ENCODE results near the gene ACADS. TPM values are rescaled to one million over a fixed set of nuclear protein-coding genes. Genes with fewer than 3 reads are reported as not detected.

Gene ACADS
- total RNA-seq, 1 donor from 2014 or later: 93.8 TPM

DNA sequence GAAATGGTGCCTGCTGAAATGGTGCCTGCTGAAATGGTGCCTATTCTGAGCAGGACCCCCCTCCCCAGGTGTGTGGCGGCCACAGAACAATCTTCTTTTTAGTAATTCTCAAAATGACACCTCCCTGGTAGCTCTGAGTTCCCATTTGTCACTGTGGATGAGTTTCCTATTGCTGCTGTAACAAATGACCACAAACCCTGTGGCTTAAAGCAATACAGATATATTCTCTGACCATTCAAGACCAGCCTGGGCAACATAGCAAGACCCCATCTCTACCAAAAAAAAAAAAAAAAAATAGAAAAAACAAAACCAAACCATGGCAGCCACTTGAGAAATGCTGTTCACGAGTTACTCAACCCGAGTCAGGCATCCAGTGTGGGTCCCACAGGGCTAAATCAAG, 7.9 kb downstream of the ACADS start:
- no peak for DNase-seq
- Histone ChIP-seq H3K4me3 (no peak overlapping the region), H3K27ac (replicated peaks) (no peak overlapping the region), H3K4me1 (no peaks in the 10 kb centered on the region), H3K27me3 (ENCODE audit: low read depth) (no peaks in the 10 kb centered on the region), H3K36me3 (peaks cover 39% of the 10 kb centered on the region), H3K9me3 (replicated peaks) (no peaks in the 10 kb centered on the region)
- intact Hi-C loops (cut with micrococcal nuclease): no loop called here
- TF ChIP-seq CTCF (IDR thresholded peaks at IDR 0.05; ENCODE audit: borderline replicate concordance): no peak

- intact Hi-C loops (cut with micrococcal nuclease): no loop called here
These were observed 8.6 kb downstream of the ACADS start for GRCh38 chr12:120734210-120734609.

GRCh38 chr12:120735181-120735580, 9.6 kb downstream of the ACADS start:
- H3K4me1 ChIP-seq: no peaks in the 10 kb centered on the region
- H3K27ac ChIP-seq (replicated peaks): no peak overlapping the region
- H3K4me3 ChIP-seq: no peak overlapping the region
- intact Hi-C loops (cut with micrococcal nuclease): no loop called here
- TF ChIP-seq CTCF (IDR thresholded peaks at IDR 0.05; ENCODE audit: borderline replicate concordance): no peak
- no peaks in the 10 kb centered on the region for H3K9me3 ChIP-seq (replicated peaks)
- peaks cover 37% of the 10 kb centered on the region for H3K36me3 ChIP-seq
- DNase-seq: no peak
- H3K27me3 ChIP-seq (ENCODE audit: low read depth): no peaks in the 10 kb centered on the region

More at GRCh38 chr12:120734210-120734609, 8.6 kb downstream of the ACADS start:
- H3K4me3 ChIP-seq: no peak overlapping the region
- H3K9me3 ChIP-seq (replicated peaks): no peaks in the 10 kb centered on the region
- no peaks in the 10 kb centered on the region for H3K27me3 ChIP-seq (ENCODE audit: low read depth)
- peaks cover 39% of the 10 kb centered on the region for H3K36me3 ChIP-seq
- no peak for DNase-seq
- no peak overlapping the region for H3K27ac ChIP-seq (replicated peaks)
- H3K4me1 ChIP-seq: no peaks in the 10 kb centered on the region
- no peak for TF ChIP-seq CTCF (IDR thresholded peaks at IDR 0.05; ENCODE audit: borderline replicate concordance)

- intact Hi-C loops (cut with micrococcal nuclease): loop anchor here (2.0 kb wide), 1 partner anchor 66 kb away; no protein-coding TSS in a partner anchor
These were observed 11.0 kb downstream of the ACADS start for GRCh38 chr12:120736404-120737331.

More at GRCh38 chr12:120736404-120737331, 11.0 kb downstream of the ACADS start:
- Histone ChIP-seq H3K27ac (replicated peaks) (no peak overlapping the region), H3K27me3 (ENCODE audit: low read depth) (no peaks in the 10 kb centered on the region), H3K36me3 (peaks cover 26% of the 10 kb centered on the region), H3K4me3 (no peak overlapping the region), H3K9me3 (replicated peaks) (no peaks in the 10 kb centered on the region), H3K4me1 (no peaks in the 10 kb centered on the region)
- no peak for TF ChIP-seq CTCF (IDR thresholded peaks at IDR 0.05; ENCODE audit: borderline replicate concordance)
- no peak for DNase-seq

Data from left ventricle myocardium inferior (tissue), 1 donor.